ENCODE results near the gene EMSY. TPM values are rescaled to one million over a fixed set of nuclear protein-coding genes. Genes with fewer than 3 reads are reported as not detected.

The EMSY gene
- total RNA-seq, 1 experiment from 2014 or later, result 19.1 TPM

DNA sequence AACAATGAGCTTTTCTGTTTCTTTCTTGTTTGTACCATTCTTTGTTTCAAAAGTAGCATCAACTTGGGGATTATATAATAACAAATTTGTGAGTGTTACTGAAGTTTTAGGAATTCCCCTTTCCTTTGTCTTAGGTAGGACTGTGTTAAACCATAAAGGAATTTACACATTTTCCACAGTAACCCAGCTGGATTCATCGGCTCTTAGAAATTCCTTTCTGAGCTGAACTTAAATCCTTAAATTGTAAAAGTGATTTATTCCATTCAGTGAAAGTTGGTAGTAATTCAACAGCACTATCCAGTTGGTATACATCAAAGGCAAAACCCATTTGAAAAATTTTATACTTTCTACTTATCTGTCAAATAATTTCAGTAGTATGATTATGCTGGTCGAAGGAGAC, 11.8 kb downstream of the EMSY start:
- no peak for DNase-seq (ENCODE audit: low spot score)

DNA sequence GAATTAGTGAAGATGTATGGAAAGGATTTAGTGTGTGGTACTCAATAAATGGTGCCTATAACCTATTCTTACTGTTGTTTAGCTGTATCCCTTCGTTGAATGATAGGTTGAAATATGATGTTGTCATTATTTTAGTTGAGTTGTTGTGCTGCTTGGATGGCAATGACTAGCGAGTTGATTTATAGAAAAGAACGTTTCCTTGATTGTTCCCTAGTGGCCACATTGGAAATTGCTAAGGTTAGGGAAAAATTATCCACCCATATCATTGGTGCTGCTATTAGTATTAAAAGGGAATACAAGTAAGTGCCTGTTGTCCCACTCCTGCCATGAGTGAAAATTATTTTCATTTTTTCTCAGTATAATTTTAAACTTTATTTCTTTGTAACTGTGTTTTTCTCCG, 14.5 kb downstream of the EMSY start:
- DNase-seq (ENCODE audit: low spot score), result peak; percentile 66

DNA sequence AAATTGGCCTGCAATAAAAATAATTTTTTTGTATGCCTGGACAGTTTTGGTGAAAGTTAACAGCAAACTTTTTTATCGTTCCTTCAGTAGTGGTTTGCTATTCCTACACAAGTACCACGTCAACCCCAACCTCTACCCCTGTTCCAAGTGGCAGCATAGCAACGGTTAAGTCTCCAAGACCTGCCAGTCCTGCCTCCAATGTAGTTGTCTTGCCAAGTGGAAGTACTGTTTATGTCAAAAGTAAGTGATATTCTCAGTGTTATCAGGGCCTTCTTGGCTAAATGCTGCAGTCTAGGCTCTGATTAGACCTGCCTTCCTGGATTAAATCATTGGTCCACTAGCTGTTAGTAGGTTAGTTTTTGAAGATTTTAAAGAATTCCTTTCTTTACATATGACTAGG, 15.0 kb downstream of the EMSY start:
- DNase-seq (ENCODE audit: low spot score), result no peak

DNA sequence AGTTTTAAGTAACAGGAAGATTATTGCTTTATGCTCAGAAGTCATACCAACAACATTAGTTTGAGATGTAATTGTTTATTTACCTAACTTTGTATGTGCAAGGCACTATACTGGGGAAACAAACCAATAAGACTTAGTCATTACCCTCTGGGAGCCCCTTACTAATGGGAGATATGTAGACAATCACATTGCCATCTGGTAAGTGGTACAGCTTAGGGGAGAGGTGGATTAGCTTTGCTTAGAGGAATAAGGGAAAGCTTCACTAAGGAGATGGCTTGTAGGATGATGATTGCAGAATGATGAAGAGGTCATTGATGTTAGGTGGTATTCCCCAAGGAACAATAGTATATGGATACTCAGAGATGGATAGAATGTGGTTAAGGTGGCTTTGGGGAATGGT, 17.5 kb downstream of the EMSY start:
- no peak for DNase-seq (ENCODE audit: low spot score)

DNA sequence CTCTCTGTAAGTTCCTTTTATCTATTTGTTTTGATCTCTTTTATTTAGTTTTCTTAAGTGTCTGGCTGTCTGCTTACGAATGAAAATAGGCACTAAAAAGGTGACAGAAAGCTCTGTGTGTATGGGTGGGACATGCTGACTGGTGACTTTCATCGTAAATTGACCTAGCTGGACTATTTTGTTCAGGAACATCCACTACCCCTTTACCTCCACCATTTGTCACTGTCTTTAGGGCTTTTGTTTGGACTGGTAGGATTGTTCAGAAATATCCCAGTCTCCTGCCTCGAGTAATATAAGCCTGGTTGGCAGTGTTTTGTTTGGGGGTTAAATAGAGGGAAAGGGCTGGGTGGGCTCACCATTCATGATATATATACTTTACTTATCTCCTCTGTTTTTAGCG, 20.9 kb downstream of the EMSY start:
- no peak for DNase-seq (ENCODE audit: low spot score)

DNA sequence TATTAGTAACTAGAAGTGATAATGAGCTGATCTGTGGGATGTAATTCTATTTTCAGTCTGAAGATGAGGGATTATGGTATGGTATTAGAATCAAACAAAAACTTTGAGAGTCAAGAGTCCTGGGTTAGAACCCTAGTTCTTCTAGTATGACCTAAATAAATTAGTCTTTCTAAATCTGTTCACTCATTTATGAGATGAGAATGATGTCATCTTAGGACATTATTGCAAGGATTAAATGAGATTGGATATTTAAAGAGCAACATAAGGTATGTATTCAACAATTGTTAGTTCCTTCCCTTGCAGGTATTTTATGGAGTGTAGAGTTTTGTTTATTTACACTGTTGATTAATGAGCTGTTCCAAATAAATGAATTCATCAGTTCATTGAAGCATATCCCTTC, 21.8 kb downstream of the EMSY start:
- DNase-seq (ENCODE audit: low spot score), result no peak

DNA sequence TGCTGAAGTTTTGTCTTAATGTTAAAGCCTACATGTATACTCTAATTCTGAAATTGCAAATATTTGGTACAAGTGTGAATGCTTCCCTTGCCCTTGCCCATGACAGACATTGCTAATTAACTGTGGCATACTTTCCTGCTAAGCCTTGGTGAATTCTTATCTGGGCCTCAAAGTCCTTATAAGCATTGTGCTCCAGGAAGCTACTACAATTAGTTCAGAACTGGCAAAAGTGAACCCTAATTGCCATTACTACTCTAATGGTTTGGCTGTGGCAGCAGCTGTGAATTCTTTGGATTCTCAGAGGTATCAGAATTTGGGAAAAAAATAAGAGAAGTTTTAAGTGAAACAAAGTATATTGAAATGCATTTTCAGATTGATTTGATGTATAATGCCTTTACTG, 24.3 kb downstream of the EMSY start:
- DNase-seq (ENCODE audit: low spot score), result no peak

DNA sequence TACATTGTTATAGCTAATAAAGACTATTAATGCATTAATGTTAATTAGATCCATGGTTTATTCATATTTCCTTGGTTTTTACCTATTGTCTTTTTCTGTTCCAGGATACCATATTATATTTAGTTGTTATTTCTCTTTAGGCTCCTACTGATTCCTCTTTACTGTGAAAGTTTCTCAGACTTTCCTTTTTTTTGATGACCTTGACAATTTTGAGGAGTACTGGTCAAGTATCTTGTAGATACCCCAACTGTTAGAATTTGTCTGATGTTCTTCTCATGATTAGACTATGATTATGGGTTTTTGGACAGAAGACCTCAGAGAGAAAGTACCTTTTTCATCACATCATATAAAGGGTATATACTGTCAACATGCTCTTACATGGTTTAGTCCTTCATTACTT, 26.6 kb downstream of the EMSY start:
- DNase-seq (ENCODE audit: low spot score), result no peak

DNA sequence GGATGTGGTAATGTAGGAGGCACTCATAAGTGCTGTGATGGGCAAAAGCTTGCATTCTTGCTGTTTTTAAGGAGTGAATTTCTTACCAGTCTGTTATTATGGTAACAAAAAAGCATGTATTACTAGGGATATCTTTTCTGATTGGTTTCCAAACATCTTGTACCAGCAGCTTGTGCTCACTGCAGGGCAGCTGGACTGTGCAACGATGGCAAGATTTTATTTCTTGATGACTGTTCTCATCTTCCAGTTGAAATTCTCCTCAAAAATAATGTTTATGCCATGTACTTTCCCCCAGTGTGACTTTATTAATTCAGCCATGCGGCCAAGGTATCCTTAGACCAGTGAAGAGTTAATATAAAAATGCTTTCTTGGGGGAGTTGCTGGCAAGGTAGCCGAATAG, 35.4 kb downstream of the EMSY start:
- DNase-seq (ENCODE audit: low spot score), result no peak

DNA sequence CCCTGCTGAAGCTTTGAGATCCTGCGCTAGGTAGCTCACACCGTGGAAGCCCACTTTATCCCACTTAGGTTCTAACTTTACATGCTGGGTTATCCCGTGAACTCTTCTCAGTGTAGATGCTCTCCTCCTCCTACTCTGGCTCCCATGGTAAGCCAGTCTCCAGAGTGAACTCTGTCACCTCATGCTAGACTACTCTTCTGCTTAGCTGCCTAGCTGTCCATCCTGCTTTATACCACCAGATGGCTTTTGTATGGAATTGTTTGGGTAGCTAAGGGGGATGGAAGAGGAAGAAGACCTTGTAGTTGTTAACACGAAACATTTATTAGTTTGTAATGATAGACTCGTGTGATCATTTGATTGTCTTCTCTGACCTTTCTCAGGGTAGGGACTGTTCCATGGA, 46.8 kb downstream of the EMSY start:
- DNase-seq (ENCODE audit: low spot score), result no peak

DNA sequence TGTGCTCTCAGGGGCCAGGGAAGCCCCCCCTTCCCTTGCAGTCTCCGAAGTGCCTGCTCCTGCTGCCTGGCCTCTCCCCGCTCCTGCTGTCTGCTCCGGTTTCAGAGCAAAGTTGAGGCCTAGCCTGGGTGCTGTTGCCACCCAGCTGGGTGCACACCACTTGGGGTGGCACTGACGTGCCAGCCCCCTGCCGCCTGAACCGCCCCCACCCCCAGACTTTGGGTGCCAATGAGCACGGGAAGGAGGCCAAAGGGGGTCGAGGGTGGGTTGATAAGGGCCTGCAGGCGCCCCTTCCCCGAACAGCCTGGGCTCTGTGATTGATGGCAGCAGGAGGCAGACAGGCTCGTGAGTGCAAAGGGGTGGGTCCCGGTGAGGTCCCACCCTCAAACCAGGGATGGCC, 48.2 kb downstream of the EMSY start:
- DNase-seq (ENCODE audit: low spot score), result no peak

DNA sequence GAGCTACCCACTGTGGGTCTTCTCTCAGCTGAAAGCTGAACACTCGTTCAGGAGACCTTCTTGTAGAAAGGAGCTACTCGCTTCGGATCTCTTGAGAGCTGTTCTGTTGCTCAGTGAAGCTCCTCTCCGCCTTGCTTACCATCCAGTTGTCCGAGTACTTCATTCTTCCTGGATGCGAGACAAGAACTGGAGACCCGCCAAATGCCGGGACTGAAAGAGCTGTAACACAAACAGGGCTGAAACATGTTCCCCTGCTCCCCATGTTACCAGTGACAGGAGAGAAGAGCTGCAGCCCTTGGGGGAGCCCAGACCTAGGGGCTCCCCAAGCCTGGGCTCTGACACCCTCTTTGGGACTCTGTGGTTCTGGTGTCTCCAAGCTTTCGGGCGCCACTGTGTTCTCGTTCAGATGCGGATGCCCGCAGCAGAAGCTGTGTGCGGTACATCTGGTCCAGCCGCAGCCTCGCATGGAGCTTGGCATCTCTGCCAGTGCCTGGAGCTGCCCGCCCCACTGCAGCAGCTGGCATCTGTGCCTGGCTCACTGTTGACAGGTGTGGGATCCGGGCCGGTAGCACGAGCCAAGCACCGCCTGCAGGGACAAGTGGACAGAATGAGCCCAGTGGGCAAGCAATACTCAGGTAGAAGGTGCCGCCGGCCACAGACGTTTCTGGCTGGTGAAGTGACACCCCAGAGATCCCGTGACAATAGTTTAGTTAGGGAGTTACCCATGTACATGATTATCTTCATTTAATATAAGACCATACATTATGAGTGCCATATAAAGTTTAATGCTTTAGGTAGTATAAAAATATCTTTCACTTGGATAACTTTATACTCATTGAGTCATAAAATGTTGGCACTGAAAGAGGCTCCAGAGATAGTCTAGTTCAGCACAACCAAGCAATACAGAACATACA, 49.1 kb downstream of the EMSY start:
- DNase-seq (ENCODE audit: low spot score), result no peak

DNA sequence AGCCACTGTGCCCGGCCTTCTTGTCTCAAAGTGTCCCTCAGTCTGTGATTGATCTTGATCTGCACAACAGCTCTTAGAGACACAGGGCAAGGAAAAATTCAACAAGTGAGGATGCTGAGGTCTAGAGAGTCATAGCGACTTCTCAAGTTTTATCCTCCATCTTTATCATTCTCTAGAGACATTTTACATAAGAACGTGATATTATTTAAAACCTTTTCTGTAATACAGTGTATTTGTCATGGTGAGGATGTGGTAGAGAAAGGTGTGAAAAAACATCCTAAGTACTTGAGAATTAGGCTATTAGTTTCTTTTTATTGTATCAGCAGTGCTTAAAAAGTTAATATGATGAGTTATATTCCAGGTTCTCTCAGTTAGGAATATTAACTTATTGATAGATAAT, 50.2 kb downstream of the EMSY start:
- no peak for DNase-seq (ENCODE audit: low spot score)

DNA sequence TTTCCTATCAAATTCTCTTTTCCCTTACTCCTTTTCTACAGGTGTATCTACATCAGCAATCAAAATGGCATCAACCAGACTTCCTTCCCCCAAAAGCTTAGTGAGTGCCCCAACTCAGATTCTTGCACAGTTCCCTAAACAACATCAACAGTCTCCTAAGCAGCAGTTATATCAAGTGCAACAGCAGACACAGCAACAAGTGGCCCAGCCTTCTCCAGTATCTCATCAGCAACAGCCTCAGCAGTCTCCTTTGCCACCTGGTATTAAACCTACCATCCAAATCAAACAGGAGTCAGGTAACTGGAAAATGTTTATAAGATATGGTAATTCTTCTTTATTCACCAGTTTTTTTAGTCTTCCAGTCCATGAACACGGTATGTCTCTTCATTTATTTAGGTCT, 51.4 kb downstream of the EMSY start:
- DNase-seq (ENCODE audit: low spot score), result no peak

DNA sequence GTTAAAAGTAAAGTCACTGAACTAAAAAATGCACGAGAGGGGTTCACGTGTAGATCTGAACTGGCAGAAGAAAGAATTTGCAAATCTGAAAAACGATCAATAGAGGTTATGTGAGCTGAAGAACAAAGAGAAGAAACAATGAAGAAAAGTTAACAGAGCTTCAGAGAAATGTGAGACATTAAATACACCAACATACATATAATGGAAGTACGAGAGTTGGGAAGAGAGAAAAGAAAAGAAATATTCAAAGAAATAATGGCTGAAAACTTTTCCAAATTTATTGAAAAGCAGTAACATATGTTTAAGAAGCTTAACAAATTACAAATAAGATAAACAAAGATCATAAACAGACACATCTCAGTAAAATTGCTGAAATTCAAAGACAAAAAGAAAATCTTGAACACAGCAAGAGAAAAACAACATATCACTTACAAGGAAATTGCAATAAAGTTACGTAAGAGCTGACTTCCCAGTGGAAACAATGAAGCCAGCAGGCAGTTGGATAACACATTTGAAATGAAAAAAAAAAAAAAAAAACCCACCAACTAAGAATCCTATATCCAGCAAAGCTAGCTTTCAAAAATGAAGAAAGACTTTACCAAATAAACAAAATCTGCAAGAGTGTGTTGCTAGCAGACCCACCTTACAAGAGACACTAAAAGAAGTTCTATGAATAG, 56.8 kb downstream of the EMSY start:
- no peak for DNase-seq (ENCODE audit: low spot score)

DNA sequence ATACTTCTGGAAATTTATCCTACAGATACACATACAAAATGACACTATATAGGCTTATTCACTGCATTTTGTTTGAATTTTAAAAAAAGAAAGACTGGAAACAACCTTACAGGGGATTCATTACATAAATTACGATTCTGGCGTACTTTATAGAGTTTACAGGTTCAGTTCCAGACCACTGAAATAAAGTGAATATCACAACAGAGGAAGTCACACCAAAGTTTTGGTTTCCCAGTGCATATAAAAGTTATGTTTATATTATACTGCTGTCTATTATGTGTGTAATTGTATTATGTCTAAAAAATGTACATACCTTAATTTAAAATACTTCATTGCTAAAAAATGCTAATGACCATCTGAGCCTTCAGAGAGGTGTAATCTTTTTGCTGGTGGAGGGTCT, 62.0 kb downstream of the EMSY start:
- no peak for DNase-seq (ENCODE audit: low spot score)

DNA sequence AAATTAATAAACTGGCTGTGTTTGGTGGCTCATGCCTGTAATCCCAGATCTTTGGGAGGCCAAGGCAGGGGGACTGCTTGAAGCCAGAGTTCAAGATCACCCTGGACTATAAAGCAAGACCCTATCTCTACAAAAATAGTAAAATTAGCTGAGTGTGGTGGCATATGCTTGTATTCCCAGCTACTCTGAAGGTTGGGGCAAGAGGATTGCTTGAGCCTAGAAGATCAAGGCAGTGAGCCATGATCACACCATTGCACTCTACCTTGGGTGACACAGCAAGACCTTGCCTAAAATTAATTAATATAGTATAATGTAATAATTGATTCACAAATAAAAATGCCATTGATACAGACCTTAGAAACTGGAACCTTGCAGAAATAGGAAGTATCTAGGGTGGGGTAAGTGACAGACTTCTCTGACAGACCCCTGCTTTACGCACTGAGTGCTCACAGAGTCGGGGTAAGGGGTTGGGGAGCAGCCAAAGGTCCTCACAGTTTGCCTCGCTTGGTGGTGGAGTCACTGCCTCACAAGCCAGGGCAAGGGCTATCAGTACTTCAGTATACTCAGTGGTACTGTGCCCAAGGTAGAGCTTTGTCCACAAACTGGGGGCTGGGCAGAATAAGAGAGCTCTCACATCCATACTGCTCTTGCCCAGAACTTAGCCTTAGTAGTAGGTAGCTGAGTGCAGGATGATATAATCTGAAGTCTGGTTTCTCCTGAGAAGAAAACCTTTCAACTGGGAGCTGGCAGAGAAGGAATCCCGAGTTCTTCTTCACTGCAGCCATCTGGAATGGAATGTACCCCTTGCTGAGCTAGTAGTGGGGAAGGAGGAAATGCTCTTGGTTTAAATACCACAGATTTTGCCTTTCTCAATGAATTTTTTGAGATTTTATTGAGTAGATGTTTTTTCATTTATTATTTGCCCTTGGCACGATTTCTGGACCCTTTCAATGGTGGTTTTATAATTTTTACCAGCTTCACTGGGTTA, 65.5 kb downstream of the EMSY start:
- DNase-seq (ENCODE audit: low spot score), result no peak

DNA sequence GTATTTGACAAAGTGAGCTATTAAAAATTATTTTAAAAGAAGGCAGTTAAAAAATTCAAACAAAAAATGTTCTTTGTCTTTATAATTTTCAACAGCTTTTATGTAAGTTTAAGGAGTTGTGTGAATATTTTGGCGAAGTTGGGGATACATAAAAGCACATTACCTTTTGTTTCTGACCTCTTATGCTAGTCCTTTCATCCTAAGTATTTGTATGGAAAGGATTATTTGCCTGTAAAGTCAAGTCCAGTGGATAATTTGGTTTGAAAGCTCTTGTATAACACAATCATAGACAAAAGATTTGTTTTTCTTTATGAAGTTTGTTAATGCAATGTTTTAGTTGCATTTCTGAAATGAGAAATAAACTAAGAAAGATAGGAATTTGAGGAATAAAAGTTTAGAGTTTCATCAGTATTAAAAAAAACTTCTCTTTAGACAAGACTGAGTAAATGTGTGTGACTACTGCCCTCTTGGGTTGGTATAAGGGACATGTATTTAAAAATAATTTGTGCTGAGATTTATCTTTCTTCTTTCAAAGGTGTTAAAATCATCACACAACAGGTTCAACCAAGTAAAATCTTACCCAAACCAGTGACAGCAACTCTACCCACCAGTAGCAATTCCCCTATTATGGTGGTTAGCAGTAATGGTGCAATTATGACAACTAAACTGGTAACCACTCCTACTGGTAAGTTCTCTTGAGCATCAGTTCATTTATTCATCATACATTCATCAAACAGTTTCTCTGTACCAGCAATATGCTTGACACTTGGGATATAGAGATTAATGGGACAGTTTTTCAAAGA, 68.2 kb downstream of the EMSY start:
- peak; percentile 41 for DNase-seq (ENCODE audit: low spot score)

DNA sequence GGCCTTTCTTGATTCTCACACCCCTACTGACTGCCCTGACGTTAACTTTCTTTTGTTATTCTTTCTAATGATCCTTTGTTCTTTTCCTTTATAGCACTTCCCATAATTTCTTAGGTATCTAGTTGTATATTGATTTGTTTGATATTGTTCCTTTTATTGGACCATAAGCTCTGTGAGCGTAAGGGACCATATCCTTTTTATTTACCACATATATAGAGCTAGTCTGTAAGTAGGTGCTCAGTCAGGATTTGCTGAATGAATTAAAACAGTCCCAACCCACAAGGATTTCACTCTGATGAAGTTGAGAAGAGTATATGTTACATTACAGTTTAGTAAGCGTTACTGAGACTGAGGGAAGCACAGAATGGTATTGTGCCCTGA, 68.8 kb downstream of the EMSY start:
- DNase-seq (ENCODE audit: low spot score), result no peak

DNA sequence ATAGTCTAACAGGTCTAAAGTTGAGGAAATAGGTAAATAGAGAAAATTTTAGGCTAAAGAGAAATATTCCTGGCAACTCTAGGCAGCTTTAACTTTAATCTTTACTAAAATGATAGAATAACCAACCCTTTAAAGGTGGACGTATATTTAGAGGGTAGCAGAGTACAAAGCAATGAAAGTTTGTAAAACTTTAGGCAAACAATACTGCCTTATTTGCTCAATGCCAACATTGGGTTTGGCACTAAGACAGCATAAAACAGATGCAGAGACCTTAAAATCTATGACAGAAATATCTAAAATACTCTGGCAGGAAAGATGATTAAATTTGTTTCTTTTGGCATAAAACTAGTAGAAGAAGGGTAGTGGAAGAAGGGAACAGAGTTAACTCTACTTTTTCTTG, 70.7 kb downstream of the EMSY start:
- DNase-seq (ENCODE audit: low spot score), result no peak

DNA sequence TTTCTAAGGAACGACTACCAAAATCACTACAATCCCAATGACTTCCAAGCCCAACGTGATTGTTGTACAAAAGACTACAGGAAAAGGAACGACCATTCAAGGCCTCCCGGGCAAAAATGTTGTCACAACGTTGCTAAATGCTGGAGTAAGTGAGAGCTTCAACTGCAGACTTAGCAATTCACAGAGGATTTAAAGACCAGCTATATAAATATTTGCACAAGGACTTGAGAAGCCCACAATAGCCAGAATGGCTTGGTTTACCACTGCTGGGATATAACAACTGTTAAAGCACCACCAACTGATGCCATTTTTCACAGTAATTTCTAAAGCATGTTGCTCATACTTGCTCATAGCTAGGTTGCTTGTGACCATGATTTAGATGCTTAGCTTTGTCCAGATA, 78.3 kb downstream of the EMSY start:
- no peak for DNase-seq (ENCODE audit: low spot score)
